ENCODE data around the gene NFASC.

NFASC gene

GRCh38 chr1:204921855-204922516, 51.3 kb downstream of the NFASC start:
- Histone ChIP-seq H3K9me3 (ENCODE audit: control insufficient read depth, insufficient read depth, low read depth, low read length) (no peaks in the 10 kb centered on the region), H3K4me3 (ENCODE audit: low read depth, low read length) (no peak overlapping the region), H3K27ac (ENCODE audit: extremely low read depth, low read depth, low read length) (no peak overlapping the region), H3K36me3 (ENCODE audit: control insufficient read depth in 2 of 2, insufficient read depth in 1 of 2, low read length in 2 of 2) (no peaks in the 10 kb centered on the region), H3K4me1 (ENCODE audit: control insufficient read depth, insufficient read depth, low read length) (peaks cover 3% of the 10 kb centered on the region; the same call in 1 of the 2 replicates)
- ChIA-PET POLR2A (no interaction called here), CTCF (interaction anchor here (0.6 to 0.9 kb wide), 3 partner anchors 10 to 155 kb away, joined by 3 to 6 read pairs (median 3); no protein-coding TSS in a partner anchor)
- TF ChIP-seq ZNF580 (tag by site-specific recombination; IDR thresholded peaks at IDR 0.05): no peak

GRCh38 chr1:204923201-204923600, 52.5 kb downstream of the NFASC start:
- Histone ChIP-seq H3K36me3 (ENCODE audit: control insufficient read depth in 2 of 2, insufficient read depth in 1 of 2, low read length in 2 of 2) (no peaks in the 10 kb centered on the region), H3K4me3 (ENCODE audit: low read depth, low read length) (no peak overlapping the region), H3K4me1 (ENCODE audit: control insufficient read depth, insufficient read depth, low read length) (peaks cover 3% of the 10 kb centered on the region; the same call in 1 of the 2 replicates), H3K27ac (ENCODE audit: extremely low read depth, low read depth, low read length) (no peak overlapping the region), H3K9me3 (ENCODE audit: control insufficient read depth, insufficient read depth, low read depth, low read length) (no peaks in the 10 kb centered on the region)
- TF ChIP-seq, protein P1, sequence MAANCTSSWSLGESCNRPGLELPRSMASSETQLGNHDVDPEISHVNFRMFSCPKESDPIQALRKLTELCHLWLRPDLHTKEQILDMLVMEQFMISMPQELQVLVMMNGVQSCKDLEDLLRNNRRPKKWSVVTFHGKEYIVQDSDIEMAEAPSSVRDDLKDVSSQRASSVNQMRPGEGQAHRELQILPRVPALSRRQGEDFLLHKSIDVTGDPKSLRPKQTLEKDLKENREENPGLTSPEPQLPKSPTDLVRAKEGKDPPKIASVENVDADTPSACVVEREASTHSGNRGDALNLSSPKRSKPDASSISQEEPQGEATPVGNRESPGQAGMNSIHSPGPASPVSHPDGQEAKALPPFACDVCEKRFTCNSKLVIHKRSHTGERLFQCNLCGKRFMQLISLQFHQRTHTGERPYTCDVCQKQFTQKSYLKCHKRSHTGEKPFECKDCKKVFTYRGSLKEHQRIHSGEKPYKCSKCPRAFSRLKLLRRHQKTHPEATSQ (tag by site-specific recombination; IDR thresholded peaks at IDR 0.05): no peak
- TF ChIP-seq REPIN1 (tag by site-specific recombination; IDR thresholded peaks at IDR 0.05; ENCODE audit: low read depth): no peak
- no peak for TF ChIP-seq HOXA7 (CRISPR knock-in tag; IDR thresholded peaks at IDR 0.05; ENCODE audit: borderline replicate concordance)
- ChIA-PET POLR2A (interaction anchor here (0.5 kb wide), 1 partner anchor 257 kb away, joined by 10 read pairs; no protein-coding TSS in a partner anchor), CTCF (interaction anchor here (0.6 to 1.1 kb wide), 3 partner anchors 18 to 761 kb away, joined by 3 read pairs; no protein-coding TSS in a partner anchor)

GRCh38 chr1:204923626-204924012, 53.0 kb downstream of the NFASC start:
- no peaks in the 10 kb centered on the region for H3K36me3 ChIP-seq (ENCODE audit: control insufficient read depth in 2 of 2, insufficient read depth in 1 of 2, low read length in 2 of 2)
- TF ChIP-seq ZNF157 (tag by site-specific recombination; IDR thresholded peaks at IDR 0.05): no peak
- no peak for TF ChIP-seq PRDM10 (tag by site-specific recombination; IDR thresholded peaks at IDR 0.05)
- no peak for TF ChIP-seq ZNF791 (tag by site-specific recombination; IDR thresholded peaks at IDR 0.05)
- TF ChIP-seq YY1 (tag by site-specific recombination; IDR thresholded peaks at IDR 0.05): no peak
- TF ChIP-seq ZBTB1 (tag by site-specific recombination; IDR thresholded peaks at IDR 0.05): no peak
- TF ChIP-seq ZNF148 (tag by site-specific recombination; IDR thresholded peaks at IDR 0.05; ENCODE audit: borderline replicate concordance): no peak
- no peak for TF ChIP-seq ZNF521 (tag by site-specific recombination; IDR thresholded peaks at IDR 0.05)
- no peak for TF ChIP-seq ZNF707 (tag by site-specific recombination; IDR thresholded peaks at IDR 0.05)
- no peak for TF ChIP-seq ZNF514 (tag by site-specific recombination; IDR thresholded peaks at IDR 0.05)
- no peak for TF ChIP-seq ZNF518A (tag by site-specific recombination; conservative IDR thresholded peaks at IDR 0.05; ENCODE audit: low read depth)
- TF ChIP-seq ZFP69B (tag by site-specific recombination; IDR thresholded peaks at IDR 0.05): no peak
- ChIA-PET POLR2A (interaction anchor here (0.5 kb wide), 1 partner anchor 257 kb away, joined by 10 read pairs; no protein-coding TSS in a partner anchor), CTCF (interaction anchor here (0.8 to 9.1 kb wide), 3 partner anchors 19 to 761 kb away, joined by 3 to 60 read pairs (median 3); no protein-coding TSS in a partner anchor)
- H3K9me3 ChIP-seq (ENCODE audit: control insufficient read depth, insufficient read depth, low read depth, low read length): no peaks in the 10 kb centered on the region
- H3K27ac ChIP-seq (ENCODE audit: extremely low read depth, low read depth, low read length): no peak overlapping the region
- no peak overlapping the region for H3K4me3 ChIP-seq (ENCODE audit: low read depth, low read length)
- H3K4me1 ChIP-seq (ENCODE audit: control insufficient read depth, insufficient read depth, low read length): peaks cover 3% of the 10 kb centered on the region; the same call in 1 of the 2 replicates
